Lung (tissue), 12 donors: Measurements from ENCODE around the gene TNNI2. TPM values are rescaled to one million over a fixed set of nuclear protein-coding genes. Genes with fewer than 3 reads are reported as not detected.

ENCODE experiments used
- ATAC-seq: fragments of 200-7000 bp; cut with Tn5 transposase; one replicate; pipeline ENCODE4 v1.9.1; 2020; ENCODE audit warnings: moderate number of reproducible peaks; ENCODE audit not compliant: insufficient read depth, low FRiP score
- DNase-seq, 3 donors: peaks; one replicate each; pipeline ENCODE4 v3.0.0-alpha.2; 2013 to 2017
- H3K27ac ChIP-seq, 2 donors: one replicate each; pipeline ENCODE4 v1.5.1; 2013; ENCODE audit warnings: mild to moderate bottlenecking in 2 of 2, moderate library complexity in 2 of 2, control low read depth in 1 of 2, inconsistent platforms in 1 of 2, low read depth in 1 of 2, low read length in 1 of 2
- H3K27me3 ChIP-seq, 3 donors: one replicate each; pipeline ENCODE4 v1.5.1; 2013; ENCODE audit warnings: low read length in 2 of 3; ENCODE audit not compliant: control insufficient read depth in 3 of 3, insufficient read depth in 3 of 3
- H3K36me3 ChIP-seq, 4 donors: one replicate each; pipeline ENCODE4 v1.5.1; 2013; ENCODE audit warnings: low read length in 4 of 4, mild to moderate bottlenecking in 1 of 4, moderate library complexity in 1 of 4; ENCODE audit not compliant: control insufficient read depth in 4 of 4, insufficient read depth in 4 of 4
- H3K4me1 ChIP-seq, 5 donors: one replicate each; pipeline ENCODE4 v1.5.1; 2013; ENCODE audit warnings: low read length in 5 of 5, mild to moderate bottlenecking in 2 of 5, moderate library complexity in 1 of 5; ENCODE audit not compliant: control insufficient read depth in 5 of 5, insufficient read depth in 5 of 5
- H3K4me3 ChIP-seq: one replicate; pipeline ENCODE4 v1.5.1; 2013; ENCODE audit warnings: mild to moderate bottlenecking, control low read depth, moderate library complexity
- H3K9ac ChIP-seq, 2 donors: one replicate each; pipeline ENCODE4 v1.5.1; 2013; ENCODE audit warnings: low read length in 2 of 2, control low read depth in 1 of 2; ENCODE audit not compliant: insufficient read depth in 1 of 2
- H3K9me3 ChIP-seq, 4 donors: one replicate each; pipeline ENCODE4 v1.5.1; 2013; ENCODE audit warnings: low read length in 3 of 4, mild to moderate bottlenecking in 1 of 4, moderate library complexity in 1 of 4; ENCODE audit not compliant: control insufficient read depth in 4 of 4, insufficient read depth in 3 of 4
- CTCF ChIP-seq: IDR thresholded peaks from 2 replicates; pipeline ENCODE4 v1.5.1; 2012; ENCODE audit warnings: mild to moderate bottlenecking; ENCODE audit errors: control extremely low read depth, extremely low read depth
- WGBS, 2 donors: extraction: QIAGEN DNeasy Blood & Tissue Kit; methylation state at CpG; one replicate each; pipeline ENCODE4 v1.1.7; 2013; 5-methylcytosine and 5-hydroxymethylcytosine counted together
- polyA plus RNA-seq, 2 donors: library from polyadenylated mRNA; stranded (reverse); fragments of 200-250 nt; gene quantifications; one replicate each; pipeline ENCODE4 v1.2.1, GENCODE V29; 2013
- total RNA-seq, 2 donors: library from RNA; depleted of rRNA in 1 of 2; stranded (reverse); fragments of >200 nt in 1 of 2; gene quantifications; one replicate each; pipeline ENCODE4 v1.2.1, GENCODE V29; 2014 to 2021
- donor health status: control.
- donor health status: control.
- donor health status: Bipolar disorder and iron deficiency.
- donor health status: healthy.
- donor health status: DM: yes; HTN: yes; CAD: no.

TNNI2 gene
- total and polyA plus RNA-seq, 4 donors = 3.1 to 35.8 (median 12.2) TPM

- no peak for ATAC-seq
- H3K27ac ChIP-seq = peak overlapping the region in 1 of 2 donors; percentile 93
- H3K36me3 ChIP-seq = no peaks in the 10 kb centered on the region
- no peak overlapping the region for H3K9ac ChIP-seq
- DNase-seq = no peak
- WGBS, 2 donors = 56 to 58% methylated on average over 17 of the region's 17 CpGs
- no peaks in the 10 kb centered on the region for H3K9me3 ChIP-seq
- no peak for TF ChIP-seq CTCF
- no peaks in the 10 kb centered on the region for H3K27me3 ChIP-seq
- H3K4me1 ChIP-seq = peaks cover 0 to 38% (median 2%) of the 10 kb centered on the region in 5 donors
- no peak overlapping the region for H3K4me3 ChIP-seq
Measured at GRCh38 chr11:1832920-1833295, 5.9 kb upstream of the TNNI2 start.

- Histone ChIP-seq H3K4me1 (peaks cover 0 to 38% (median 2%) of the 10 kb centered on the region in 5 donors), H3K27ac (peak overlapping the region in 1 of 2 donors; percentile 93), H3K36me3 (no peaks in the 10 kb centered on the region), H3K9me3 (no peaks in the 10 kb centered on the region), H3K9ac (no peak overlapping the region), H3K4me3 (no peak overlapping the region), H3K27me3 (no peaks in the 10 kb centered on the region)
- DNase-seq = peak in 2 of 3 donors; percentile 42 to 43
- WGBS, 2 donors = 67 to 86% methylated on average over 8 to 14 of the region's 14 CpGs
- TF ChIP-seq CTCF = no peak
- ATAC-seq = peak; percentile 62
Measured at GRCh38 chr11:1834062-1834610, 4.6 kb upstream of the TNNI2 start.

- TF ChIP-seq CTCF = no peak
- Histone ChIP-seq H3K4me3 (no peak within 1 kb of the TSS), H3K9ac (no peak within 1 kb of the TSS), H3K36me3 (no peaks in the 10 kb centered on the region), H3K27me3 (no peaks in the 10 kb centered on the region), H3K9me3 (no peaks in the 10 kb centered on the region), H3K27ac (peak within 1 kb of the TSS in 1 of 2 donors; percentile 93), H3K4me1 (peaks cover 0 to 37% (median 2%) of the 10 kb centered on the region in 5 donors)
- DNase-seq (peak in 2 of 3 donors; percentile 42 to 67), ATAC-seq (no peak)
- 84 to 88% methylated on average over 26 of the region's 26 CpGs for WGBS, 2 donors
Measured at GRCh38 chr11:1834779-1835670, 3.8 kb upstream of the TNNI2 start, which contains the start of gene SYT8. Gene SYT8 (plus strand): TSS chr11:1834990. CDS start chr11:1835106, 116 bp downstream.
